GM10248 (cell line): ENCODE results near the gene PTPN7.
"Not testable (repeated sequence)": the region's sequence is repeated elsewhere in the genome, so short reads cannot be mapped to it uniquely, and the experiment has no call there.

Source experiments
- CTCF ChIA-PET: fragments of 300-600 bp; sonication (Branson Sonifier 250); formaldehyde crosslinking; extraction: SDS; loops from one replicate; lab custom pipeline; 2021; ENCODE audit warnings: antibody characterized with exemption; lab: Yijun Ruan, JAX
- POLR2A ChIA-PET: fragments of 350-650 bp; sonication (Branson Sonifier 250); formaldehyde crosslinking; extraction: SDS; loops from one replicate; lab custom pipeline; 2020; ENCODE audit warnings: antibody characterized with exemption; lab: Yijun Ruan, JAX
- DNase-seq: peaks from one replicate; pipeline ENCODE4 v3.0.0; 2012; ENCODE audit errors: extremely low spot score
- TF ChIP-seq, protein P1 (sequence below): IDR thresholded peaks from 2 replicates; pipeline ENCODE4 v1.5.1; 2012; ENCODE audit warnings: mild to moderate bottlenecking, low read depth; ENCODE audit errors: extremely low read depth, missing control alignments, control extremely low read depth

PTPN7 gene

DNA sequence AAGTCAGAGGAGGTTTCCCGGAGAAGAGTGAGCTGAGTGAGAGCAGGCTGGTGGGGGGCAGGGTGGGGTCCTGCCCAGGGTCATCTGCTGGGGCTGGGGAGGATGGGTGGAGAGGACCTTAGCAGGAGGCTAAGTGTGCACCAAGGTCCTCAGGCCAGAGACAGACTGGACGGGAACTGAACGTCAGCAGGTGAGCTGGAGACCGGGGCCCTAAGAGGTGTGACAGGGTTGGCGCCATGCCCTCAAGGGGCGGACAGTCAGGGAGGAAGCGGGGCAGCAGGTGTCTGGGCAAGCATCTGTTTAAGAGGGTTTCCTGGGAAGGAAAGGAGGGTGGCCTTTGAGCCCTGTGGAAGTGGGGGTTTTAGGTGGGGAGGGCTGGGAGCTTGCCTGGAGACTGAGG lies 13.6 kb upstream of the PTPN7 start:
- CTCF ChIA-PET: interaction anchor here (1.3 to 5.2 kb wide), 7 partner anchors 9 to 39 kb away, joined by 3 to 48 read pairs (median 8); partner anchors contain the start of genes LGR6 and PTPN7
- POLR2A ChIA-PET: interaction anchor here (0.6 to 1.0 kb wide), 2 partner anchors 9 to 15 kb away, joined by 3 to 4 read pairs; no protein-coding TSS in a partner anchor
- DNase-seq: no peak
- TF ChIP-seq, protein P1, sequence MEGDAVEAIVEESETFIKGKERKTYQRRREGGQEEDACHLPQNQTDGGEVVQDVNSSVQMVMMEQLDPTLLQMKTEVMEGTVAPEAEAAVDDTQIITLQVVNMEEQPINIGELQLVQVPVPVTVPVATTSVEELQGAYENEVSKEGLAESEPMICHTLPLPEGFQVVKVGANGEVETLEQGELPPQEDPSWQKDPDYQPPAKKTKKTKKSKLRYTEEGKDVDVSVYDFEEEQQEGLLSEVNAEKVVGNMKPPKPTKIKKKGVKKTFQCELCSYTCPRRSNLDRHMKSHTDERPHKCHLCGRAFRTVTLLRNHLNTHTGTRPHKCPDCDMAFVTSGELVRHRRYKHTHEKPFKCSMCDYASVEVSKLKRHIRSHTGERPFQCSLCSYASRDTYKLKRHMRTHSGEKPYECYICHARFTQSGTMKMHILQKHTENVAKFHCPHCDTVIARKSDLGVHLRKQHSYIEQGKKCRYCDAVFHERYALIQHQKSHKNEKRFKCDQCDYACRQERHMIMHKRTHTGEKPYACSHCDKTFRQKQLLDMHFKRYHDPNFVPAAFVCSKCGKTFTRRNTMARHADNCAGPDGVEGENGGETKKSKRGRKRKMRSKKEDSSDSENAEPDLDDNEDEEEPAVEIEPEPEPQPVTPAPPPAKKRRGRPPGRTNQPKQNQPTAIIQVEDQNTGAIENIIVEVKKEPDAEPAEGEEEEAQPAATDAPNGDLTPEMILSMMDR: no peak

DNA sequence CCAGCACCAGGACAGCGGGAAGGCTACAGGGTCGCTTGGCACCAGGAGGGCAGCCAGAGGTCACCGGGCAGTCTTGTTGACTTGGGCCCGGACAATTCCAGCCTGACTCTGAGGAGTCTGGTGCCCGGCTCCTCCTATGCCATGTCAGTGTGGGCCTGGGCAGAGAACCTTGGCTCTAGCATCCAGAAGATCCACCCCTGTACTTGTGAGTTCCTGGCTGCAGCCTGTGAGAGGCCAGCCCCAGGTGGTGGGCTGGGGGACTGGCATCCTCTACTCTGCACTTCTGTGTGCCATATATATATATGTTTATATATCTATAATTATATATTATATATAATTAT lies 11.6 kb upstream of the PTPN7 start:
- POLR2A ChIA-PET: no interaction called here

DNA sequence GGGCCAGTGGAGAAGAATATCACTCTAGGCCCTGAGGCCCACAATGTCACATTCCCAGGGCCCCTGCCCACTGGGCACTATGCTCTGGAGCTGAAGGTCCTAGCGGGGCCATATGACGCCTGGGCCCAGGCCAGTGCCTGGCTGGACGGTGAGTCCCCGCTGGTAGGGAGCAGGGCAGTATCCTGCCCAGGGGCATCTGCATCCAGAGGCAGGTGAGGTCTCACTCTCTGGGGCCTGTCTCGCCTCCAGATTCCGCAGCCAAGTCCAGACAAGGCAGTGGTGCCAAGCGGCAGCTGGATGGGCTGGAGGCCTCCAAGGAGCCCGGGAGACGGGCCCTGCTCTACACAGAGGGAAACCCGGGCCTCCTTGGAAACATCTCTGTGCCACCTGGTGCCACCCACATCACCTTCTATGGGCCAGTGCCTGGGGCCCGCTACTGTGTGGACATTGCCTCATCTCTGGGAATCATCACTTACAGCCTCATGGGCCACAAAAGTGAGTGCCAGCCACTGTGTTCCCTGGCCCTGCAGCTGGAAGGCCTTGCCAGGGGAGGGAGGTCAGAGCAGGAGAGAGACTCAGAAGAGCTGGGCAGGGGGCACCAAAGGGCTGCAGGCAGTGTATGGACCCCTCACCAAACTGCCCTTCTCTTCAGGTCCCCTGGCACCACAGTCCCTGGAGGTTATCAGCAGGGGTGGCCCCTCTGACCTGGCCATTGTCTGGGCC lies 11.1 kb upstream of the PTPN7 start:
- no peak for DNase-seq
- CTCF ChIA-PET: interaction anchor here (1.3 to 3.2 kb wide), 3 partner anchors 11 to 21 kb away, joined by 4 to 14 read pairs (median 6); partner anchors contain the start of gene PTPN7
- POLR2A ChIA-PET: interaction anchor here (0.5 kb wide), 1 partner anchor 11 kb away, joined by 4 read pairs; no protein-coding TSS in a partner anchor
- TF ChIP-seq, protein P1: no peak

More for the DNA sequence above, 11.6 kb upstream of the PTPN7 start:
- CTCF ChIA-PET: no interaction called here
- TF ChIP-seq, protein P1: no peak
- no peak for DNase-seq

DNA sequence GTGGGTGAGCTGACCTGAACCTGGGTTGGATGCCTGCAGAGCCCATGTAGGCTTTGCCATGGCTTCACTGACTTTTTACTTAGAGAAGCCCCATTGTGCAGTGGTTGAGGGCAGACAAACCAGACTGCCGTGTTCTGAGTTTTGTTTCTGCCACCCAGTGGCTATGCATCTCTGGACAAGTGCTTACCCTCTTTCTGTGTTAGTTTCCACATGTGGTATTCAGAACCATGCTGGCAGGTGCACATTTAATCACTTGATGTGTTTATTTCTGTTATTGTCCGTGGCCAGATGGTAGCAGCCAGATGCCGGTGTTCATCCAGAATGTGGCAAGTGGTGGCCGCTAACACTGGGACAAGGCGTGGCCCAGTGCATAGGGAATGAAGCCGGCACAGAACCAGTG lies 10.3 kb upstream of the PTPN7 start:
- ChIA-PET CTCF (interaction anchor here (1.3 to 3.2 kb wide), 4 partner anchors 10 to 22 kb away, joined by 3 to 14 read pairs (median 5); partner anchors contain the start of gene PTPN7), POLR2A (interaction anchor here (0.5 kb wide), 1 partner anchor 10 kb away, joined by 4 read pairs; no protein-coding TSS in a partner anchor)
- TF ChIP-seq, protein P1: no peak
- no peak for DNase-seq

DNA sequence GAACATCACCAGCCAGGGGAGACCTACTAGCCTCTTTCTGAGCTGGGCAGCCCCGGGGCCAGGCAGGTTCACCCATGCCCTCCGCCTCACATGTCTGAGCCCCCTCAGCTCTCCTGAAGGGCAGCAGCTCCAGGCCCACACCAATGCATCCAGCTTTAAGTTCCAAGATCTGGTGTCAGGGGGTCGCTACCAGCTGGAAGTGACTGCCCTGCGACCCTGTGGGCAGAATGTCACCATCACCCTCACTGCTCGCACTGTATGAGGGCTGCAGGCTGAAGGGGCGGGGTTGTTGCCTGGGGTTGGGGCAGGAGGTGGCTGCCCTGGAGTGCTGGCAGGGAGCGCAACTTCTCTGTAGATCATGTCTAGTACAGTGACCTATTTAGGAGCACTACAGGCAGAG lies 8.5 kb upstream of the PTPN7 start:
- ChIA-PET POLR2A (no interaction called here), CTCF (interaction anchor here (1.0 to 3.2 kb wide), 2 partner anchors 11 to 14 kb away, joined by 5 to 14 read pairs; no protein-coding TSS in a partner anchor)
- DNase-seq: no peak
- TF ChIP-seq, protein P1: no peak

DNA sequence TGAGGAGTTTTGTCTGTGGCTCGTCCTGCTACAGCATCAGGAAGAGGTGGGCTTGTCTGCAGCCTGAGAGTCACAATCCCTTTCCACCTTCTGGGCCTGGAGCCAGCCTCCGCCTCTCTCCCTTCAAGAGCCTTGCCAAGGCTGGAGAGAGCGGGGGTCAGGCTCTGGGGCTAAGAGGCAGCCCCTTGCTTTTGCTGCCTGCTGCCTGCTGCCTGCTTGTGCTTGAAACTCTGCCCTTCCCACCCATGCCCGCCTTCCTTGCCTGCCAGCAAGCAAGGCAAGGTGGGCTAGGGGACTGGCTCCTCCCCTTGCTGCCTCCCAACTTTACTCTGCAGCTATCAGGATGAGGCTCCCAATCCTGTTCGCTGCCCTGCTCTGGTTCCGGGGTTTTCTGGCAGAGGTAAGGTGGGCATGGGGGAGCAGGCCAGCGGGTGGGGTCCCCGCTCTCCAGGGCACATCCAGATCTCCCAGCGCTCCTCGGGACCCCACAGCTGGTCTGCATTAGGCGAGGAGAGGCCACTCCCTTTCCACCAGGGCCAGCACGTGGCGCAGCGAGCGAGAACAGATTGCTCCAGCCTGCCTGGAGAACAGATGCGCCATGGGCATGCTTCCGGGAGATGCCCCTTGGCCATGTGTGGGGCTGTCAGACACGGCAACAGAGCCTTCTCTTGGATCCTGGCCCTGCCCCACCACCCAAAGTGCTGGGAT lies 7.5 kb upstream of the PTPN7 start:
- TF ChIP-seq, protein P1: no peak
- no peak for DNase-seq

DNA sequence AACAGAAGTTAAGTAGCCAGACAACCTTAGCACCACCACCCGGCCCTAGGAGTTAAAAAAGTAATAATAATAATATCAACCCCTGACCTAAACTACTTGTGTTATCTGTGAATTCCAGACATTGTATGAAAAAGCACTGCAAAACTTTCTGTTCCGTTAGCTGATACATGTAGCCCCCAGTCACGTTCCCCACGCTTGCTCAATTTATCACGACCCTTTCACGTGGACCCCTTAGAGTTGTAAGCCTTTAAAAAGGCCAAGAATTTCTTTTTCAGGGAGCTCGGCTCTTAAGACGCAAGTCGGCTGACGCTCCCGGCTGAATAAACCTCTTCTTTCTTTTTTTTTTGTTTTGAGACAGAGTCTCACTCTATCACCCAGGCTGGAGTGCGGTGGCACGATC lies 6.7 kb upstream of the PTPN7 start:
- CTCF ChIA-PET: interaction anchor here (1.1 to 2.9 kb wide), 3 partner anchors 12 to 23 kb away, joined by 3 to 7 read pairs (median 4); no protein-coding TSS in a partner anchor
- DNase-seq, POLR2A ChIA-PET: not testable (repeated sequence)

More for the DNA sequence above, 7.5 kb upstream of the PTPN7 start:
- ChIA-PET CTCF (interaction anchor here (1.1 to 2.9 kb wide), 2 partner anchors 13 to 18 kb away, joined by 3 to 7 read pairs; no protein-coding TSS in a partner anchor), POLR2A (no interaction called here)
